ENCODE results near the gene FAM162B.
"Not testable (repeated sequence)": the region's sequence is repeated elsewhere in the genome, so short reads cannot be mapped to it uniquely, and the experiment has no call there.

The FAM162B gene

GRCh38 chr6:116714296-116714695 lies 51.2 kb downstream of the FAM162B start:
- no peak for DNase-seq (ENCODE audit: low spot score)
- Histone ChIP-seq H3K27me3 (ENCODE audit: control insufficient read depth in 3 of 3, insufficient read depth in 3 of 3, low read depth in 1 of 3, low read length in 3 of 3) (no peaks in the 10 kb centered on the region), H2BK120ac (ENCODE audit: low read depth, low read length) (no peak overlapping the region), H3K18ac (ENCODE audit: low read length) (no peak overlapping the region), H2AFZ (ENCODE audit: low read length) (no peak overlapping the region), H4K8ac (ENCODE audit: low read depth, low read length) (no peak overlapping the region), H3K36me3 (replicated peaks in 1 of 2; ENCODE audit: control insufficient read depth in 2 of 2, insufficient read depth in 2 of 2, low read length in 2 of 2) (peaks cover 3 to 79% of the 10 kb centered on the region in 2 donors), H3K4me2 (ENCODE audit: insufficient read depth, low read length, poor library complexity, severe bottlenecking) (no peak overlapping the region), H2AK5ac (ENCODE audit: low read depth, low read length) (no peak overlapping the region), H3K9me3 (replicated peaks in 1 of 2; ENCODE audit: control insufficient read depth in 2 of 2, insufficient read depth in 1 of 2, low read depth in 1 of 2, low read length in 2 of 2) (peaks cover 0 to 30% of the 10 kb centered on the region in 2 donors), H4K91ac (ENCODE audit: low read depth, low read length, poor library complexity) (no peak overlapping the region), H3K4me3 (ENCODE audit: low read length in 2 of 2) (no peak overlapping the region), H3K27ac (replicated peaks; ENCODE audit: low read length) (no peak overlapping the region), H3K23ac (ENCODE audit: low read depth, low read length, poor library complexity) (no peak overlapping the region), H3K14ac (ENCODE audit: low read length) (no peak overlapping the region), H3K4me1 (ENCODE audit: control insufficient read depth in 2 of 2, insufficient read depth in 1 of 2, low read depth in 1 of 2, low read length in 2 of 2) (no peaks in the 10 kb centered on the region), H2BK12ac (ENCODE audit: low read length) (no peak overlapping the region), H2BK5ac (ENCODE audit: low read length) (no peak overlapping the region), H3K9ac (ENCODE audit: low read depth, low read length, poor library complexity) (no peak overlapping the region), H3K79me1 (ENCODE audit: low read depth, low read length) (no peaks in the 10 kb centered on the region), H2BK15ac (ENCODE audit: low read length) (no peak overlapping the region), H3K4ac (ENCODE audit: low read length) (no peak overlapping the region)
- WGBS, 2 donors (ENCODE audit: extremely low coverage in 2 of 2, insufficient read length in 2 of 2, insufficient replicate concordance in 1 of 2), result no CpG with 5 or more reads among the region's 1 CpG

DNA sequence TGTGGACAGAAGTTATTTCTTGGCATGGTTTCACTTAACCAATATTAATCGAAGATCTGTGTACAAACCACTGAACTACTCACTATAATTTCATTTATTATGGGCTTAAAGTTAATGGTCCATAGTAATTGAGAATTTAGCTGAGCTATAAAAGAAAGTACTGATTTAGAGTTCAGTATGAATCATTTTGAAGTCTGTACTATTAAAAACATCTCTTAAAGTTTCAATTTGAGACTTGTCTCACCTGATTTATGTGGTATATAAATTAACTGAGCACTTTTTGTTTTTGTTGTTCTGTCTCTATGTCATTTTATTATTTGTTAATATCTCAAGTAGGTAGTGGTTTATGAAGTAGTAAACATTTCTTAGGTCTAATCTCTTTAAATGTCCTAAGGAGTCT lies 59.6 kb downstream of the FAM162B start:
- no peak overlapping the region for H3K18ac ChIP-seq (ENCODE audit: low read length)
- H3K27ac ChIP-seq (replicated peaks; ENCODE audit: low read length), result no peak overlapping the region
- H3K4me3 ChIP-seq (ENCODE audit: low read length in 2 of 2), result no peak overlapping the region
- H3K4ac ChIP-seq (ENCODE audit: low read length), result no peak overlapping the region
- H3K23ac ChIP-seq (ENCODE audit: low read depth, low read length, poor library complexity), result no peak overlapping the region
- no CpG with 5 or more reads among the region's 1 CpG for WGBS, 2 donors (ENCODE audit: extremely low coverage in 2 of 2, insufficient read length in 2 of 2, insufficient replicate concordance in 1 of 2)
- H3K36me3 ChIP-seq (replicated peaks in 1 of 2; ENCODE audit: control insufficient read depth in 2 of 2, insufficient read depth in 2 of 2, low read length in 2 of 2), result peaks cover 3 to 82% of the 10 kb centered on the region in 2 donors
- H2BK120ac ChIP-seq (ENCODE audit: low read depth, low read length), result no peak overlapping the region
- H4K91ac ChIP-seq (ENCODE audit: low read depth, low read length, poor library complexity), result no peak overlapping the region
- no peak overlapping the region for H3K4me2 ChIP-seq (ENCODE audit: insufficient read depth, low read length, poor library complexity, severe bottlenecking)
- no peak overlapping the region for H2BK12ac ChIP-seq (ENCODE audit: low read length)
- H3K4me1 ChIP-seq (ENCODE audit: control insufficient read depth in 2 of 2, insufficient read depth in 1 of 2, low read depth in 1 of 2, low read length in 2 of 2), result no peaks in the 10 kb centered on the region
- H2AFZ ChIP-seq (ENCODE audit: low read length), result no peak overlapping the region
- H3K9me3 ChIP-seq (replicated peaks in 1 of 2; ENCODE audit: control insufficient read depth in 2 of 2, insufficient read depth in 1 of 2, low read depth in 1 of 2, low read length in 2 of 2), result no peaks in the 10 kb centered on the region
- no peak overlapping the region for H2AK5ac ChIP-seq (ENCODE audit: low read depth, low read length)
- no peak overlapping the region for H2BK15ac ChIP-seq (ENCODE audit: low read length)
- no peaks in the 10 kb centered on the region for H3K79me1 ChIP-seq (ENCODE audit: low read depth, low read length)
- H3K14ac ChIP-seq (ENCODE audit: low read length), result no peak overlapping the region
- no peaks in the 10 kb centered on the region for H3K27me3 ChIP-seq (ENCODE audit: control insufficient read depth in 3 of 3, insufficient read depth in 3 of 3, low read depth in 1 of 3, low read length in 3 of 3)
- H3K9ac ChIP-seq (ENCODE audit: low read depth, low read length, poor library complexity), result no peak overlapping the region
- no peak overlapping the region for H4K8ac ChIP-seq (ENCODE audit: low read depth, low read length)
- no peak for DNase-seq (ENCODE audit: low spot score)
- no peak overlapping the region for H2BK5ac ChIP-seq (ENCODE audit: low read length)

- not testable (repeated sequence) for H3K4me1 ChIP-seq (ENCODE audit: control insufficient read depth in 2 of 2, insufficient read depth in 1 of 2, low read depth in 1 of 2, low read length in 2 of 2); H3K79me1 ChIP-seq (ENCODE audit: low read depth, low read length); H2BK12ac ChIP-seq (ENCODE audit: low read length); H4K91ac ChIP-seq (ENCODE audit: low read depth, low read length, poor library complexity); H2AK5ac ChIP-seq (ENCODE audit: low read depth, low read length); H2BK15ac ChIP-seq (ENCODE audit: low read length); H2BK5ac ChIP-seq (ENCODE audit: low read length); H3K4me3 ChIP-seq (ENCODE audit: low read length in 2 of 2); H2AFZ ChIP-seq (ENCODE audit: low read length); H3K14ac ChIP-seq (ENCODE audit: low read length); H3K9me3 ChIP-seq (replicated peaks in 1 of 2; ENCODE audit: control insufficient read depth in 2 of 2, insufficient read depth in 1 of 2, low read depth in 1 of 2, low read length in 2 of 2); H2BK120ac ChIP-seq (ENCODE audit: low read depth, low read length); DNase-seq (ENCODE audit: low spot score); H3K9ac ChIP-seq (ENCODE audit: low read depth, low read length, poor library complexity); H3K27ac ChIP-seq (replicated peaks; ENCODE audit: low read length); H3K23ac ChIP-seq (ENCODE audit: low read depth, low read length, poor library complexity); H3K18ac ChIP-seq (ENCODE audit: low read length); H3K4ac ChIP-seq (ENCODE audit: low read length); H4K8ac ChIP-seq (ENCODE audit: low read depth, low read length); H3K4me2 ChIP-seq (ENCODE audit: insufficient read depth, low read length, poor library complexity, severe bottlenecking); H3K27me3 ChIP-seq (ENCODE audit: control insufficient read depth in 3 of 3, insufficient read depth in 3 of 3, low read depth in 1 of 3, low read length in 3 of 3)
- peaks cover 3 to 88% of the 10 kb centered on the region in 2 donors for H3K36me3 ChIP-seq (replicated peaks in 1 of 2; ENCODE audit: control insufficient read depth in 2 of 2, insufficient read depth in 2 of 2, low read length in 2 of 2)
- WGBS, 2 donors (ENCODE audit: extremely low coverage in 2 of 2, insufficient read length in 2 of 2, insufficient replicate concordance in 1 of 2), result no CpG with 5 or more reads among the region's 1 CpG
These were observed 61.6 kb downstream of the FAM162B start for GRCh38 chr6:116703888-116704287.
